ENCODE measurements around the gene CLCA2.
A peak's percentile ranks its signal among the peaks of the same experiment; 100 is the strongest.

Gene CLCA2

GRCh38 chr1:86434059-86434458 lies 10.1 kb downstream of the CLCA2 start:
- DNase-seq = no peak

GRCh38 chr1:86435327-86435726 lies 11.4 kb downstream of the CLCA2 start:
- DNase-seq = no peak

GRCh38 chr1:86436041-86436440 lies 12.1 kb downstream of the CLCA2 start:
- DNase-seq = peak; percentile 15

- no peak for DNase-seq
Measured at GRCh38 chr1:86441581-86441980, 17.6 kb downstream of the CLCA2 start.

- no peak for DNase-seq
Measured at GRCh38 chr1:86441997-86442396, 18.0 kb downstream of the CLCA2 start.

GRCh38 chr1:86445919-86446318 lies 21.9 kb downstream of the CLCA2 start:
- DNase-seq = no peak

- DNase-seq = no peak
Measured at GRCh38 chr1:86447198-86447790, 23.3 kb downstream of the CLCA2 start.

GRCh38 chr1:86448670-86449069 lies 24.7 kb downstream of the CLCA2 start:
- DNase-seq = no peak

GRCh38 chr1:86449103-86449502 lies 25.1 kb downstream of the CLCA2 start:
- no peak for DNase-seq

- DNase-seq = no peak
Measured at GRCh38 chr1:86450847-86451246, 26.9 kb downstream of the CLCA2 start.

- DNase-seq = no peak
Measured at GRCh38 chr1:86453664-86454063, 29.7 kb downstream of the CLCA2 start.

- no peak for DNase-seq
Measured at GRCh38 chr1:86455073-86455472, 31.1 kb downstream of the CLCA2 start.

- DNase-seq = no peak
Measured at GRCh38 chr1:86460998-86461397, 37.0 kb downstream of the CLCA2 start.

- DNase-seq = no peak
Measured at GRCh38 chr1:86461482-86461881, 37.5 kb downstream of the CLCA2 start.

- DNase-seq = no peak
Measured at GRCh38 chr1:86464819-86465218, 40.8 kb downstream of the CLCA2 start.

GRCh38 chr1:86466109-86466844 lies 42.3 kb downstream of the CLCA2 start:
- DNase-seq = no peak

- no peak for DNase-seq
Measured at GRCh38 chr1:86466986-86467385, 43.0 kb downstream of the CLCA2 start.

GRCh38 chr1:86468501-86468977 lies 44.6 kb downstream of the CLCA2 start, which contains the start of gene CLCA1:
Gene CLCA1 (plus strand): TSS chr1:86468927. CDS start chr1:86468972, 45 bp downstream.
- DNase-seq = peak; percentile 32

- no peak for DNase-seq
Measured at GRCh38 chr1:86470859-86471258, 46.9 kb downstream of the CLCA2 start.

- DNase-seq = no peak
Measured at GRCh38 chr1:86471291-86471690, 47.3 kb downstream of the CLCA2 start.

- peak; percentile 18 for DNase-seq
Measured at GRCh38 chr1:86472152-86472551, 48.2 kb downstream of the CLCA2 start.

GRCh38 chr1:86472767-86473166 lies 48.8 kb downstream of the CLCA2 start:
- no peak for DNase-seq

- no peak for DNase-seq
Measured at GRCh38 chr1:86477256-86477655, 53.3 kb downstream of the CLCA2 start.

- DNase-seq = no peak
Measured at GRCh38 chr1:86477682-86478081, 53.7 kb downstream of the CLCA2 start.

Measured in NCI-H510A treated with DMSO at 0.1 percent for 48 hours (cell line).